Neuron (in vitro differentiated cells): Measurements from ENCODE around the gene RBM14.
A peak's percentile ranks its signal among the peaks of the same experiment; 100 is the strongest.
"Not testable (repeated sequence)": the region's sequence is repeated elsewhere in the genome, so short reads cannot be mapped to it uniquely, and the experiment has no call there.

Experiments used
- H2AFZ ChIP-seq: one replicate; pipeline ENCODE4 v1.6.1; 2013; ENCODE audit warnings: low read depth, mild to moderate bottlenecking, inconsistent platforms, low read length, moderate library complexity
- H3K27me3 ChIP-seq: one replicate; pipeline ENCODE4 v1.6.1; 2013; ENCODE audit warnings: low read length; ENCODE audit not compliant: insufficient read depth
- H3K36me3 ChIP-seq: one replicate; pipeline ENCODE4 v1.6.1; 2013; ENCODE audit warnings: low read length; ENCODE audit not compliant: insufficient read depth
- H3K4me1 ChIP-seq: one replicate; pipeline ENCODE4 v1.6.1; 2013; ENCODE audit warnings: low read length; ENCODE audit not compliant: insufficient read depth
- H3K4me3 ChIP-seq: 2 replicates; pipeline ENCODE4 v1.5.1; 2013; ENCODE audit warnings: mild to moderate bottlenecking, low read length, moderate library complexity
- H3K9me3 ChIP-seq: one replicate; pipeline ENCODE4 v1.6.1; 2013; ENCODE audit warnings: low read length

Gene RBM14, protein sequence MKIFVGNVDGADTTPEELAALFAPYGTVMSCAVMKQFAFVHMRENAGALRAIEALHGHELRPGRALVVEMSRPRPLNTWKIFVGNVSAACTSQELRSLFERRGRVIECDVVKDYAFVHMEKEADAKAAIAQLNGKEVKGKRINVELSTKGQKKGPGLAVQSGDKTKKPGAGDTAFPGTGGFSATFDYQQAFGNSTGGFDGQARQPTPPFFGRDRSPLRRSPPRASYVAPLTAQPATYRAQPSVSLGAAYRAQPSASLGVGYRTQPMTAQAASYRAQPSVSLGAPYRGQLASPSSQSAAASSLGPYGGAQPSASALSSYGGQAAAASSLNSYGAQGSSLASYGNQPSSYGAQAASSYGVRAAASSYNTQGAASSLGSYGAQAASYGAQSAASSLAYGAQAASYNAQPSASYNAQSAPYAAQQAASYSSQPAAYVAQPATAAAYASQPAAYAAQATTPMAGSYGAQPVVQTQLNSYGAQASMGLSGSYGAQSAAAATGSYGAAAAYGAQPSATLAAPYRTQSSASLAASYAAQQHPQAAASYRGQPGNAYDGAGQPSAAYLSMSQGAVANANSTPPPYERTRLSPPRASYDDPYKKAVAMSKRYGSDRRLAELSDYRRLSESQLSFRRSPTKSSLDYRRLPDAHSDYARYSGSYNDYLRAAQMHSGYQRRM

GRCh38 chr11:66616379-66617154 is at the start of gene RBM14:
TSS of gene RBM14 (plus strand) at chr11:66616630. CDS start at chr11:66616721, 91 bp downstream.
- Histone ChIP-seq H3K4me3 (peak within 1 kb of the TSS; percentile 81), H3K9me3 (no peaks in the 10 kb centered on the region), H3K27me3 (no peaks in the 10 kb centered on the region), H2AFZ (peak within 1 kb of the TSS; percentile 39), H3K4me1 (peaks cover 21% of the 10 kb centered on the region), H3K36me3 (peaks cover 29% of the 10 kb centered on the region)

DNA sequence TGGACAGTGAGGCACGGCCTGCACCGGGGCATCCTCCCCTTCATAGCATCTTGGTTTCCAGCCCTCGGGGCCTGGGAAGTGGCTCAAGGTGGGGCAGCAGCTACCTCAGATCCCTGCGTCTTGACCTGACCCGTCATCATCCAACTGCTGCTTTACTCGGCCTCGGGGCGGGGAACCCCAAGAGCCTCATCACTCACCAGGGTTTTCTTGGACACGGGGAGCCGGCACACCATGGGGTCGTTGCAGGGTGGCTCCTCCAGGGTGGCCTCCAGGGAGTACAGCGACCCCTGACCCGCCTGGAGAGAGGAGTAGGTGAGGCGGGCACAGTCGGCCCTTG is 48.7 kb upstream of the RBM14 start:
- Histone ChIP-seq H3K4me1 (peaks cover 12% of the 10 kb centered on the region), H3K9me3 (peaks cover 2% of the 10 kb centered on the region), H3K27me3 (no peaks in the 10 kb centered on the region), H2AFZ (no peak overlapping the region), H3K36me3 (no peaks in the 10 kb centered on the region), H3K4me3 (no peak overlapping the region)

- Histone ChIP-seq H3K36me3 (no peaks in the 10 kb centered on the region), H3K9me3 (peaks cover 2% of the 10 kb centered on the region), H3K4me3 (no peak within 1 kb of the TSS), H2AFZ (no peak within 1 kb of the TSS), H3K27me3 (no peaks in the 10 kb centered on the region), H3K4me1 (peaks cover 12% of the 10 kb centered on the region)
These were observed 48.1 kb upstream of the RBM14 start, which contains the start of gene CTSF for GRCh38 chr11:66568124-66568916. TSS of gene CTSF (minus strand) at chr11:66568606. CDS start at chr11:66568486, 120 bp downstream.

DNA sequence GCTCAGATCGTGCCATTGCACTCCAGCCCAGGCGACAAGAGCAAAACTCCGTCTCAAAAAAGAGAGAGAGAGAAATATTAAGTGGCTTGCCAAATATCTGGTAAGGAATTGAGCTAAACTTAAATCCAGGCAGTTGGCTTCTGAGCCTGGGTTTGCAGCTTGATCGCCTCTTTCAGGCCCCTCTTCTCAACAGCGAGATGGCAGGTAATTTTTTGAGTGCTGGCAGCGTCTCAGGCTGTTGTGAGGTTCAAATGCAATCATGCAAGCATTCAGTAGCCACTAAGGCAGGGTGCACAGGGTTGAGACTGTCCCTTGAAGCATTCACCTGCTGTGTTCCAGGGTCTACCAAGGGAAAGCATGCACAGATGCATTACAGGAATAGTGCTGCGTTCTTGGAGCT is 47.4 kb upstream of the RBM14 start:
- Histone ChIP-seq H3K9me3 (peaks cover 2% of the 10 kb centered on the region), H3K4me1 (peaks cover 12% of the 10 kb centered on the region), H3K4me3 (no peak overlapping the region), H3K27me3 (no peaks in the 10 kb centered on the region), H2AFZ (no peak overlapping the region), H3K36me3 (no peaks in the 10 kb centered on the region)

DNA sequence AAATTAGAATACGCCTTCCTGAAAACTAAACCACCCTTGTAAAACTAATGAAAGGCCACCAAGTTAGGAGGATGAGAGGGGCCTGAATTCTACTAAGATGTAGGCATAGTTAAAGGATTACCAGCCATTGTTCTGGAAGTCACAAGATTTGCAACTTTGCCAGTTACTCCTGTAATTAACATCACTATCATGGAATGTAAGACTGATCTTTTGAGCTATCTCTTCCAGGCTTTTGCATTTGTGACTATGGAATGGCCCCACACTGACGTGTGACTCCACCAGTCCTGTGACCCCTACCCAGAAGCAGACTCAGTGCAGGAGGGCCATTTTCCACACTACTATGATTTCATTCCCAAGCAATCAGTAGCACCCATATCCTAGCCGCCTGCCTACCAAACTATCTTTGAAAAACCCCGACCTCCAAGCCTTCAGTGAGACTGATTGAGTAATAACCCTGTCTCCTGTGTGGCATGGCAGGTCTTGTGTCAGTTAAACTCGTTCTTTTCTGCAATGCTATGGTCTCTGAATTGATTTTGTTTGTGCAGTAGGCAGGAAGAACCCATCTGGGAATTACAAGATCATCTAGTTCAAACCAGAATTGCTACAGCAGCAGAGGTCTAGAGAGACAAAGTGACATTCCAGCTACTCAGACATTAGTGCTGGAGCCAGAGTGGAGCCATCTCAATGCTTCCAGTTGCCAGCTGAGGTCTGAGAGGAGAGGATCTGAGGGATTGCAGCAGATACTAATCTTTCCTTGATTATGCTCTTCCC is 46.2 kb upstream of the RBM14 start:
- Histone ChIP-seq H3K36me3 (no peaks in the 10 kb centered on the region), H3K4me3 (no peak overlapping the region), H3K27me3 (no peaks in the 10 kb centered on the region), H3K4me1 (peaks cover 12% of the 10 kb centered on the region), H3K9me3 (peaks cover 2% of the 10 kb centered on the region), H2AFZ (peak overlapping the region; percentile 35)

DNA sequence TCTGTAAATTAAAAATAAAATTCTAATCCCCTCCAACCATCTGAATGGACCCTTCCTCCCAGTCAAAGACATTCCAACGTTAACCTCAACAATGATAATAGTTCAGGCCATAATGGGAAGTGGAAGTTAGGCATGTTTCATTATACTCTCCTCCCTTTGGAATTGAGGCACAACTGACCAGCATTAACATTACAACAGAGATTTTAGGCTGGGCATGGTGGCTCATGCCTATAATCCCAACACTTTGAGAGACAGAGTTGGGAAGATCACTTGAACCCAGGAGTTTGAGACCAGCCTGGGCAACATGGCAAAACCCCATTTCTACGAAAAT is 45.6 kb upstream of the RBM14 start:
- peaks cover 12% of the 10 kb centered on the region for H3K4me1 ChIP-seq
- H3K4me3 ChIP-seq, result no peak overlapping the region
- H3K36me3 ChIP-seq, result no peaks in the 10 kb centered on the region
- H2AFZ ChIP-seq, result peak overlapping the region; percentile 35
- H3K9me3 ChIP-seq, result peaks cover 2% of the 10 kb centered on the region
- no peaks in the 10 kb centered on the region for H3K27me3 ChIP-seq

DNA sequence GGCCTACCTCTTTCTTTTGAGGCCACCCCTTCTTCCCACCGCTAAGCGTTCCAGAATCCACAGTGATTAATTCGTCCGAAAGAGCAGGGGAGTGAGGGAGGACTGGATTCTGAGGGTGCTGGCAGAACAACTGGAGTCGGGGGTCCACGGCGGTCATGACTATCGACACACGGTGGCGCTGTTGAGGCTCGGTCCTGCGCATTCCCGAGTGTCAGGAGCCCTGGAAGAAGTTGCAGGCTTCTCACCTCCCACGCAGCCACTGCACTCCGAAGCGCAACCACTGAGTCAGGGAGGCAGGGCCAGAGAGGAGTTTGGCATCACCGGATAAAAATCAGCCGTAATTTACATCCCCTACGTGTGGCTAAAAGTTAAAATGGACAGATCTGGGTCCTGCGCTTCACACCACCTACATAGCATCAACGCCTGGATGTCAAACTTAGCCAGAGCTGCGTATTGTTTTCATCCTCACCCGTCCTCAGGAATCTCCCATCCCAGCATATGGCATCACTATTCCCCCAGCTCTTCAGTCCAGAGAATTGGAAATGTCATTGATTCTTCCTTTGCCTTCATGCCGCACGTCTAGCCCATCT is 37.3 kb upstream of the RBM14 start:
- no peak overlapping the region for H2AFZ ChIP-seq

GRCh38 chr11:66580803-66581202 is 35.6 kb upstream of the RBM14 start:
- Histone ChIP-seq H3K4me3 (no peak overlapping the region), H3K36me3 (no peaks in the 10 kb centered on the region), H2AFZ (no peak overlapping the region), H3K9me3 (no peaks in the 10 kb centered on the region), H3K27me3 (peaks cover 3% of the 10 kb centered on the region), H3K4me1 (no peaks in the 10 kb centered on the region)

More for the DNA sequence above, 37.3 kb upstream of the RBM14 start:
- H3K36me3 ChIP-seq, result no peaks in the 10 kb centered on the region
- H3K27me3 ChIP-seq, result peaks cover 3% of the 10 kb centered on the region
- H3K9me3 ChIP-seq, result no peaks in the 10 kb centered on the region
- no peak overlapping the region for H3K4me3 ChIP-seq
- H3K4me1 ChIP-seq, result no peaks in the 10 kb centered on the region

DNA sequence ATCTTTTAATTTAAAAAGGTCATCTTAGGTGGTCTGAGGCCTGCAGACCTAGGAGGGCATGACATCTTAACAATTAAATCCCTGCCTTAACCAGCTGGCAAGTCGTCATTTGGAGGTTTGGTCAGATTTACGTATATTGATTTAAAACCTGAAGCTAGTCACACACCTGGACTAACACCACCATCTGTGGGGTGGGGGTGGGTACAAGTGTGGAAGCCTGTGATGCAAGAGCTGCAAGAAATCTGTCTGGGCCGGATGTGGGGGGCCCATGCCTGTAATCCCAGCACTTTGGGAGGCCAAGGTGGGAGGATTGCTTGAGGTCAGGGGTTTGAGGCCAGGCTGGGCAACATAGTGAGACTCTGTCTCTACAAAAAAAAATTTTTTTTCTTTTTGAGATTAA is 35.2 kb upstream of the RBM14 start:
- H3K27me3 ChIP-seq, result peaks cover 3% of the 10 kb centered on the region
- no peak overlapping the region for H3K4me3 ChIP-seq
- no peak overlapping the region for H2AFZ ChIP-seq
- H3K4me1 ChIP-seq, result no peaks in the 10 kb centered on the region
- no peaks in the 10 kb centered on the region for H3K9me3 ChIP-seq
- no peaks in the 10 kb centered on the region for H3K36me3 ChIP-seq

GRCh38 chr11:66582565-66583147 is 33.8 kb upstream of the RBM14 start:
- not testable (repeated sequence) for H3K36me3 ChIP-seq, H3K9me3 ChIP-seq, H2AFZ ChIP-seq, H3K27me3 ChIP-seq, H3K4me3 ChIP-seq, H3K4me1 ChIP-seq

DNA sequence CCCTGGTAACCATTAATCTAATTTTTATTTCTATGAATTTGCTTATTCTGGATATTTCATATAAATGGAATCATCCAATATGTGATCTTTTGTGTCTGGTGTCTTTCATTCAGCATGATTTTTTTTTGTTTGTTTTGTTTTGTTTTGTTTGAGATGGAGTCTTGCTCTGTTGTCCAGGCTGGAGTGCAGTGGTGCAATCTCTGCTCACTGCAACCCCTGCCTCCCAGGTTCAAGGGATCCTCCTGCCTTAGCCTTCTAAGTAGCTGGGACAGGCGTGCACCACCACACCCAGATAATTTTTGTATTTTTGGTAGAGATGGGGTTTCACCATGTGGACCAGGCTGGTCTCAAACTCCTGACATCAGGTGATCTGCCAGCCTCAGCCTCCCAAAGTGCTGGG is 31.0 kb upstream of the RBM14 start:
- not testable (repeated sequence) for H3K9me3 ChIP-seq, H3K36me3 ChIP-seq, H3K4me3 ChIP-seq, H3K27me3 ChIP-seq, H2AFZ ChIP-seq, H3K4me1 ChIP-seq

DNA sequence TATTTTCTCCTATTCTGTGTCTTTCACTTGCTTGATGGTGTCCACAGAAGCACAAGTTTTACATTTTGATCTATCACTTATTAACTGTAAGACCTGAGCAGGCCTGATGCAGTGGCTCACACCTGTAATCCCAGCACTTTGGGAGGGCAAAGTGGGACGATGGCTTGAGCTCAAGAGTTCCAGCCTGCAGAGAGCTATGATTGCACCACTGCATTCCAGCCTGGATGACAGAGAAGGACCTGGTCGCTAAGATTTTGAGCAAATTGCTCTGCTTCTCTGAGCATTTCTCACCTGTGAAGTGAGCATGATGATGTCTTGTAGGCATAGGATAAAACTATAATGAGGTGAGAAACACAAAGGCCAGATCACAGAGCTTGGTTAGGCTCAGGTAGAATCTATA is 30.3 kb upstream of the RBM14 start:
- Histone ChIP-seq H3K27me3 (no peaks in the 10 kb centered on the region), H3K4me1 (no peaks in the 10 kb centered on the region), H3K4me3 (no peak overlapping the region), H3K36me3 (no peaks in the 10 kb centered on the region), H2AFZ (no peak overlapping the region), H3K9me3 (peaks cover 6% of the 10 kb centered on the region)
